Activated T-cell treated with anti-CD3 and anti-CD28 coated beads, Interleukin-2, amount 50 U/mL, for 72 hours (primary cell): ENCODE data around the gene FDPS. TPM values are rescaled to one million over a fixed set of nuclear protein-coding genes. Genes with fewer than 3 reads are reported as not detected.

Source experiments
- total RNA-seq, 2 donors: library from RNA; stranded (reverse); gene quantifications; one replicate each; pipeline ENCODE4 v1.2.3, GENCODE V29; 2022

Gene FDPS
- total RNA-seq, 2 donors from 2014 or later: 182 to 184 TPM

Other genes with a start within 250 kb of the FDPS start
- gene EFNA4, start 245.1 kb upstream of the FDPS start, total RNA-seq: 1 to 10 TPM; 3.4 to 4.0 TPM
- 1 to 10 TPM; 4.1 to 4.7 TPM for gene EFNA3, start 230.0 kb upstream of the FDPS start, total RNA-seq
- 1 to 10 TPM in 1 of 2 donors, under 1 TPM in 1; 1.00 to 1.4 TPM for gene EFNA1, start 181.0 kb upstream of the FDPS start, total RNA-seq
- 10 to 100 TPM; 65.0 to 66.3 TPM for gene SLC50A1, start 173.0 kb upstream of the FDPS start, total RNA-seq
- gene DPM3, start 168.3 kb upstream of the FDPS start, total RNA-seq: 10 to 100 TPM; 49.4 to 58.9 TPM
- 100 to 1,000 TPM; 199 to 203 TPM for gene KRTCAP2, start 135.6 kb upstream of the FDPS start, total RNA-seq
- gene TRIM46, start 135.0 kb upstream of the FDPS start, total RNA-seq: 1 to 10 TPM; 8.6 to 9.8 TPM
- 10 to 100 TPM; 24.7 to 28.7 TPM for gene THBS3, start 101.0 kb upstream of the FDPS start, total RNA-seq
- gene MTX1, start 100.2 kb upstream of the FDPS start, total RNA-seq: 10 to 100 TPM; 25.5 to 27.4 TPM
- 10 to 100 TPM; 30.7 to 33.8 TPM for gene ENTREP3, start 53.4 kb upstream of the FDPS start, total RNA-seq
- 100 to 1,000 TPM; 112 to 114 TPM for gene SCAMP3, start 46.5 kb upstream of the FDPS start, total RNA-seq
- 10 to 100 TPM; 72.4 to 77.9 TPM for gene CLK2, start 35.4 kb upstream of the FDPS start, total RNA-seq
- gene HCN3, start 31.4 kb upstream of the FDPS start, total RNA-seq: 1 to 10 TPM; 3.6 to 4.1 TPM
- not detected for gene PKLR, start 7.4 kb upstream of the FDPS start, total RNA-seq
- 10 to 100 TPM; 20.5 to 26.8 TPM for gene RUSC1, start 12.0 kb downstream of the FDPS start, total RNA-seq